ENCODE data around the gene SEMA4A.

DNA sequence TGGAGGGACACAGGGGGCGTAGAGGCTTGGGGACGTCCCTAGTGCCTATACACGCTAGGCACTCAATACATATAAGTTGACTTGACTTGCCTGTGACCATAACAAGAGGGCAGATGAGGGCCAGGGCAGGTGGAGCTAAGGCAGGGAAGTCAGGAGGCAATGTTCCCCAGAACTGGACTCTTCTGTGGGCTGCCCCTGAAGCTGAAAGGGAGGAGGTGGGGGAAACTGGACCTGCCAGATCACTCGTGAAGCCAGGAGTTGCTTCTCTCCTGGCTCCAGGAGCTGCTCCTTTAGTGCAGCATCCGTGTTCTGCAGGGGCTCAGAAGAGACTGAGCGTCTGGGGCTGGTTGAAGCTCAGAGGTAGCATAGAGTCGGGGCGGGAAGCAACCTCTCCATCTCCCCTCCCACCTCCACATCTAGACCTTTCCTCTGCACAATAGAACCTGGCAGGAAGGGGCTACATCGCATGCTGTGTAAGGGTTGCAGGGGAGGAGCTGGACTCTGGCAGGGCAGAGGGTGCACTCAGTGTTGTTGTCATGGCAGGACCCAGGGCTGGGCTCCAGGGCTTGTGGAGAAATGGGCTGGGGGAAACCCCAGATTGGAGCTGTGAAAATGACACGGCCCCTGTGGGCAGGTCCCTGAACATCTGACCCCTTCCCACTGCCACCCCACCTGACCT lies 2.9 kb upstream of the SEMA4A start:
- TF ChIP-seq POLR2A (IDR thresholded peaks at IDR 0.05): no peak
- TF ChIP-seq, protein P1, sequence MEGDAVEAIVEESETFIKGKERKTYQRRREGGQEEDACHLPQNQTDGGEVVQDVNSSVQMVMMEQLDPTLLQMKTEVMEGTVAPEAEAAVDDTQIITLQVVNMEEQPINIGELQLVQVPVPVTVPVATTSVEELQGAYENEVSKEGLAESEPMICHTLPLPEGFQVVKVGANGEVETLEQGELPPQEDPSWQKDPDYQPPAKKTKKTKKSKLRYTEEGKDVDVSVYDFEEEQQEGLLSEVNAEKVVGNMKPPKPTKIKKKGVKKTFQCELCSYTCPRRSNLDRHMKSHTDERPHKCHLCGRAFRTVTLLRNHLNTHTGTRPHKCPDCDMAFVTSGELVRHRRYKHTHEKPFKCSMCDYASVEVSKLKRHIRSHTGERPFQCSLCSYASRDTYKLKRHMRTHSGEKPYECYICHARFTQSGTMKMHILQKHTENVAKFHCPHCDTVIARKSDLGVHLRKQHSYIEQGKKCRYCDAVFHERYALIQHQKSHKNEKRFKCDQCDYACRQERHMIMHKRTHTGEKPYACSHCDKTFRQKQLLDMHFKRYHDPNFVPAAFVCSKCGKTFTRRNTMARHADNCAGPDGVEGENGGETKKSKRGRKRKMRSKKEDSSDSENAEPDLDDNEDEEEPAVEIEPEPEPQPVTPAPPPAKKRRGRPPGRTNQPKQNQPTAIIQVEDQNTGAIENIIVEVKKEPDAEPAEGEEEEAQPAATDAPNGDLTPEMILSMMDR (IDR thresholded peaks at IDR 0.05): no peak
